ENCODE measurements around the gene TYROBP.

DNA sequence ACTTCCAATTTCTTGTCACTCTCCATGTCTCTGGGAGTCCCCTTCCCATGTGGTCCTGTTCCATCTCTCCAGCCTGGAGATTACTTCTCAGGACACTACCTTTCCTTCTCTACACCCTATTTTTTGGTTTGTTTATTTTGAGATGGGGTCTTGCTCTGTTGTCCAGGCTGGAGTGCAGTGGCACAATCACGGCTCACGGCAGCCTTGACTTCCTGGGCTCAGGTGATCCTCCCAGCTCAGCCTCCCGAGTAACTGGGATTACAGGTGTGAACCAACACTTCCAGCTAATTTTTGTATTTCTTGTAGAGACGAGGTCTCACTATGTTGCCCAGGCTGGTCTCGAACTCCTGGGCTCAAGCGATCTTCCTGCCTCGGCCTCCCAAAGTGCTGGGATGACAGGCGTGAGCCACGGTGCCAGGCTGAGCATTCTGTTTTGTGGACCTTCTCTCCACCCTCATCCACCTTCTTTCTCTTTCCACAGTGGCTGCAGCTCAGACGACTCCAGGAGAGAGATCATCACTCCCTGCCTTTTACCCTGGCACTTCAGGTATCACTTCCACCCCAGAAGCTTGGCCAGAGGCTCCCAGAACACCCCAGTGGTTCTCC, 5.1 kb downstream of the TYROBP start:
- TF ChIP-seq MAFK (IDR thresholded peaks at IDR 0.05; ENCODE audit: low read depth, low read length), result no peak
- TF ChIP-seq POLR2A (IDR thresholded peaks at IDR 0.05; ENCODE audit: low read depth, low read length), result no peak
- TF ChIP-seq, protein P1, sequence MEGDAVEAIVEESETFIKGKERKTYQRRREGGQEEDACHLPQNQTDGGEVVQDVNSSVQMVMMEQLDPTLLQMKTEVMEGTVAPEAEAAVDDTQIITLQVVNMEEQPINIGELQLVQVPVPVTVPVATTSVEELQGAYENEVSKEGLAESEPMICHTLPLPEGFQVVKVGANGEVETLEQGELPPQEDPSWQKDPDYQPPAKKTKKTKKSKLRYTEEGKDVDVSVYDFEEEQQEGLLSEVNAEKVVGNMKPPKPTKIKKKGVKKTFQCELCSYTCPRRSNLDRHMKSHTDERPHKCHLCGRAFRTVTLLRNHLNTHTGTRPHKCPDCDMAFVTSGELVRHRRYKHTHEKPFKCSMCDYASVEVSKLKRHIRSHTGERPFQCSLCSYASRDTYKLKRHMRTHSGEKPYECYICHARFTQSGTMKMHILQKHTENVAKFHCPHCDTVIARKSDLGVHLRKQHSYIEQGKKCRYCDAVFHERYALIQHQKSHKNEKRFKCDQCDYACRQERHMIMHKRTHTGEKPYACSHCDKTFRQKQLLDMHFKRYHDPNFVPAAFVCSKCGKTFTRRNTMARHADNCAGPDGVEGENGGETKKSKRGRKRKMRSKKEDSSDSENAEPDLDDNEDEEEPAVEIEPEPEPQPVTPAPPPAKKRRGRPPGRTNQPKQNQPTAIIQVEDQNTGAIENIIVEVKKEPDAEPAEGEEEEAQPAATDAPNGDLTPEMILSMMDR (conservative IDR thresholded peaks at IDR 0.05; ENCODE audit: low read depth, low read length), result no peak
- TF ChIP-seq BHLHE40 (IDR thresholded peaks at IDR 0.05; ENCODE audit: low read depth, low read length), result no peak
- TF ChIP-seq, protein P2, sequence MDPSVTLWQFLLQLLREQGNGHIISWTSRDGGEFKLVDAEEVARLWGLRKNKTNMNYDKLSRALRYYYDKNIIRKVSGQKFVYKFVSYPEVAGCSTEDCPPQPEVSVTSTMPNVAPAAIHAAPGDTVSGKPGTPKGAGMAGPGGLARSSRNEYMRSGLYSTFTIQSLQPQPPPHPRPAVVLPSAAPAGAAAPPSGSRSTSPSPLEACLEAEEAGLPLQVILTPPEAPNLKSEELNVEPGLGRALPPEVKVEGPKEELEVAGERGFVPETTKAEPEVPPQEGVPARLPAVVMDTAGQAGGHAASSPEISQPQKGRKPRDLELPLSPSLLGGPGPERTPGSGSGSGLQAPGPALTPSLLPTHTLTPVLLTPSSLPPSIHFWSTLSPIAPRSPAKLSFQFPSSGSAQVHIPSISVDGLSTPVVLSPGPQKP (IDR thresholded peaks at IDR 0.05; ENCODE audit: borderline replicate concordance, low read depth, low read length), result no peak
- TF ChIP-seq CHD1 (IDR thresholded peaks at IDR 0.05; ENCODE audit: low read depth, low read length), result no peak
- TF ChIP-seq FOS (IDR thresholded peaks at IDR 0.05; ENCODE audit: low read depth, low read length), result no peak
- no peak for TF ChIP-seq CEBPB (IDR thresholded peaks at IDR 0.05; ENCODE audit: low read depth, low read length)
- no peak for TF ChIP-seq NFE2L2 (IDR thresholded peaks at IDR 0.05; ENCODE audit: low read depth, low read length)
